Parathyroid adenoma (tissue), 2 donors: Measurements from ENCODE around the gene GAK.

Experiments used
- H2AFZ ChIP-seq: fragments of 300-600 bp; sonication (generic); one replicate; pipeline ENCODE4 v1.7.0; 2017; ENCODE audit warnings: antibody characterized with exemption, mild to moderate bottlenecking
- H3K27ac ChIP-seq: fragments of 300-600 bp; sonication (generic); one replicate; pipeline ENCODE4 v1.7.0; 2017
- H3K27me3 ChIP-seq: fragments of 300-600 bp; sonication (generic); one replicate; pipeline ENCODE4 v1.7.0; 2017; ENCODE audit warnings: low read length; ENCODE audit not compliant: control insufficient read depth, insufficient read depth
- H3K36me3 ChIP-seq: fragments of 300-600 bp; sonication (generic); one replicate; pipeline ENCODE4 v1.7.0; 2017; ENCODE audit warnings: low read length; ENCODE audit not compliant: control insufficient read depth, insufficient read depth
- H3K4me1 ChIP-seq: fragments of 300-600 bp; sonication (generic); one replicate; pipeline ENCODE4 v1.7.0; 2017; ENCODE audit warnings: control low read depth
- H3K4me2 ChIP-seq: fragments of 300-600 bp; sonication (generic); one replicate; pipeline ENCODE4 v1.7.0; 2017; ENCODE audit warnings: low read length
- H3K4me3 ChIP-seq: fragments of 300-600 bp; sonication (generic); one replicate; pipeline ENCODE4 v1.7.0; 2017; ENCODE audit warnings: low read depth, low read length
- H3K79me2 ChIP-seq: fragments of 300-600 bp; sonication (generic); one replicate; pipeline ENCODE4 v1.7.0; 2017; ENCODE audit warnings: control low read depth
- H3K9ac ChIP-seq: fragments of 300-600 bp; sonication (generic); one replicate; pipeline ENCODE4 v1.7.0; 2017; ENCODE audit warnings: mild to moderate bottlenecking
- H3K9me3 ChIP-seq: fragments of 300-600 bp; sonication (generic); one replicate; pipeline ENCODE4 v1.7.0; 2017; ENCODE audit warnings: low read length; ENCODE audit not compliant: control insufficient read depth
- CTCF ChIP-seq: fragments of 300-600 bp; sonication (generic); IDR thresholded peaks from one replicate; pipeline ENCODE4 v1.7.0; 2017; ENCODE audit warnings: antibody characterized with exemption, mild to moderate bottlenecking
- donor health status: primary hyperparathyroidism.

GAK gene

DNA sequence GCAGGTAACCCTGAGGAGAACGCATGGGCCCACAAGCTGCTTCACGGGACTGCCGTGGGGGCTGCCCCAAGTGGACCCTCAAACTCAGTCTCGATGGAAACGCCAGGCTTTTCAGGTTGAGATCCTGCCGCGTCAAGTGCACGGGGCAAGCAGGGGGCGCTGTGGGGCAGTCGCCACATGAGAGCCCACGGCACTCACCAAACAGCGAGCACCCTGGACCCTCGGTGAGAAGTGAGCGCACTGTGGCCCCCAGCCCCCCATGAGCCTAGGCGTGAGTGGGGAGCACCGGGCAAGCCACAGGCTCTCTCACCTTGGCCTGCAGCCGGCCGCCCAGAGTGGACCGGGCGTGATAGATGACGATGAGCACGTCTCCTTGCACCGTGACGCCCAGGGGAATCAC lies 55.3 kb downstream of the GAK start:
- TF ChIP-seq CTCF = no peak
- no peaks in the 10 kb centered on the region for H3K79me2 ChIP-seq
- H3K4me3 ChIP-seq = no peak overlapping the region
- no peaks in the 10 kb centered on the region for H3K9me3 ChIP-seq
- no peaks in the 10 kb centered on the region for H3K27me3 ChIP-seq
- H3K4me2 ChIP-seq = no peak overlapping the region
- H3K27ac ChIP-seq = no peak overlapping the region
- H2AFZ ChIP-seq = no peak overlapping the region
- H3K4me1 ChIP-seq = no peaks in the 10 kb centered on the region
- H3K9ac ChIP-seq = no peak overlapping the region
- no peaks in the 10 kb centered on the region for H3K36me3 ChIP-seq

GRCh38 chr4:875818-876423 lies 56.2 kb downstream of the GAK start:
- no peak for TF ChIP-seq CTCF
- H3K4me2 ChIP-seq = no peak overlapping the region
- H3K36me3 ChIP-seq = no peaks in the 10 kb centered on the region
- H3K4me1 ChIP-seq = no peaks in the 10 kb centered on the region
- H3K27ac ChIP-seq = no peak overlapping the region
- H3K4me3 ChIP-seq = no peak overlapping the region
- no peaks in the 10 kb centered on the region for H3K27me3 ChIP-seq
- H3K9ac ChIP-seq = no peak overlapping the region
- no peak overlapping the region for H2AFZ ChIP-seq
- H3K79me2 ChIP-seq = no peaks in the 10 kb centered on the region
- no peaks in the 10 kb centered on the region for H3K9me3 ChIP-seq

DNA sequence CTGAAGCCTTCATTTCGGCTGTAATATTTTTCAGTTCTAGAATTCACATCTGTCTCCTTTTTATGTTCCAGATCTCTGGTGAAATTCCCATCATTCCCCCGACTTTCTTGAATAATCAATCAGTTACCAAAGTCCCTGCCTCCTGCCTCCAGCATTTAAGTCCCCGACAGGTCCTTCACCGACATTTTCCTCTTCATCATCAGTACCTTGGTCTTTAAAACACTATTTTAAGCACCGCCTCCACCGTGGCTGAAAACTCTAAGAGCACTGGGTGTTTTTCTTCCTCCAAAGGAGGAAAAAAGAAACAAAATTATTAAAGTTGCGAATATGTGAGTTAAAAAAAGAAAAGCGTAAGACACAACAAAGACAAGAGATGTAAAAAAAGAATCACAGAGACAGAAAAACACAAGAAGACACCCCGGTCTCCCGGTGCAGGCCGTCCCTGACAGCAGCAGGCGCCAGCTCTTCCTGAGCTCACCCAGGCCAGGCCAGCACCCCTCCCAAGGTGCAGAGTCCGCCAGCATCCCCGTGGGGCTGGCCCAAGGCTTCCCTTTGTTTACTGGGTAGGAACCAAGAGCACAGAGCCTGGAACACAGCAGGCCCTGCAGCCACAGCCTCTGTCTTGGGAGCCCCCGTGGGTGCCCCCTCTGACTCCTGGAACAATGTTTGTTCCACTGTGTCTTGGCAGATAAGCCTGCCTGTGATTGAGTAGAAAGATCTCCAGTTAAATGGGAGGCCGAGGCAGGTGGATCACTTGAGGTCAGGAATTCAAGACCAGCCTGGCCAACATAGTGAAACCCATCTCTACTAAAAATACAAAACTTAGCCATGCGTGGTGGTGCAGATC lies 56.9 kb downstream of the GAK start:
- Histone ChIP-seq H3K4me1 (no peaks in the 10 kb centered on the region), H3K36me3 (no peaks in the 10 kb centered on the region), H3K79me2 (no peaks in the 10 kb centered on the region), H3K9ac (no peak overlapping the region), H3K27me3 (no peaks in the 10 kb centered on the region), H3K9me3 (no peaks in the 10 kb centered on the region), H3K27ac (no peak overlapping the region), H2AFZ (no peak overlapping the region), H3K4me3 (no peak overlapping the region), H3K4me2 (no peak overlapping the region)
- TF ChIP-seq CTCF = no peak

- Histone ChIP-seq H3K4me3 (no peak overlapping the region), H3K27me3 (no peaks in the 10 kb centered on the region), H3K9ac (no peak overlapping the region), H3K36me3 (no peaks in the 10 kb centered on the region), H3K79me2 (no peaks in the 10 kb centered on the region), H3K4me2 (no peak overlapping the region), H3K4me1 (no peaks in the 10 kb centered on the region), H3K9me3 (no peaks in the 10 kb centered on the region), H2AFZ (no peak overlapping the region), H3K27ac (no peak overlapping the region)
- no peak for TF ChIP-seq CTCF
Observed at GRCh38 chr4:874056-874455, 58.1 kb downstream of the GAK start.
